GM19463 (cell line): ENCODE data around the gene AKT1.
"Not testable (repeated sequence)": the region's sequence is repeated elsewhere in the genome, so short reads cannot be mapped to it uniquely, and the experiment has no call there.

ENCODE experiments used
- ATAC-seq: cut with Tn5 transposase; IDR thresholded peaks from one replicate; pipeline ENCODE4 v1.9.1; 2021; ENCODE audit warnings: mild to moderate bottlenecking, moderate library complexity; ENCODE audit not compliant: unreplicated experiment

Gene AKT1

DNA sequence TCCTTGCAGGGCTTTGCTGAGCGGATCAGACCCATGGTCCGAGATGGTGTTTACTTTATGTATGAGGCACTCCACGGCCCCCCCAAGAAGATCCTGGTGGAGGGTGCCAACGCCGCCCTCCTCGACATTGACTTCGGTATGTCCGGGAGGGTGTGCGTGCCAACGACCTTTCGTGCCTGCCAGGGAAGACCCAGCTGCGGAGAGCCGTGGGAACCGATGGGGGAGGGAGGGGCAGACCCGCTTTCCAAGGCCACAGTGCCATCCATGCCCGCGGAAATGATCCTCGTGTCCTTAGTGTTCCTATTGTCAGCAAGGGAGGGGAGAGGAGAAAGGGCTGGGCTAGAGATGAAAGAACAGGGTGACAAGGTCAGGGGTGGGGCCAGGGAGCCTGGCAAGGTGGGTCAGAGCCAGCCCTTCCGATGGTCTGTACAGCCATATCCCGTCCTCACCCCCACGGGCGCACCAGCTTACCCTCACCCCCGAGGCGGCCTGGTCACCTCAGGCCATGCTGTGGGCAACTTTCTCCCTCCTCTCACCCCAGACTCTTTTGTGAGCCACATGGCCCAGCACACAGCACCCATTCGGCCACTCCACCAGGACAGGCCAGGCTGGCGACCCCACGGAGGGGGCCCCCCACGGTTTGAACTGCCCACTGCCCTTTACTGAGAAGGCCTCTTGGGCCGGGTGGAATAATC, 54.3 kb downstream of the AKT1 start:
- no peak for ATAC-seq

DNA sequence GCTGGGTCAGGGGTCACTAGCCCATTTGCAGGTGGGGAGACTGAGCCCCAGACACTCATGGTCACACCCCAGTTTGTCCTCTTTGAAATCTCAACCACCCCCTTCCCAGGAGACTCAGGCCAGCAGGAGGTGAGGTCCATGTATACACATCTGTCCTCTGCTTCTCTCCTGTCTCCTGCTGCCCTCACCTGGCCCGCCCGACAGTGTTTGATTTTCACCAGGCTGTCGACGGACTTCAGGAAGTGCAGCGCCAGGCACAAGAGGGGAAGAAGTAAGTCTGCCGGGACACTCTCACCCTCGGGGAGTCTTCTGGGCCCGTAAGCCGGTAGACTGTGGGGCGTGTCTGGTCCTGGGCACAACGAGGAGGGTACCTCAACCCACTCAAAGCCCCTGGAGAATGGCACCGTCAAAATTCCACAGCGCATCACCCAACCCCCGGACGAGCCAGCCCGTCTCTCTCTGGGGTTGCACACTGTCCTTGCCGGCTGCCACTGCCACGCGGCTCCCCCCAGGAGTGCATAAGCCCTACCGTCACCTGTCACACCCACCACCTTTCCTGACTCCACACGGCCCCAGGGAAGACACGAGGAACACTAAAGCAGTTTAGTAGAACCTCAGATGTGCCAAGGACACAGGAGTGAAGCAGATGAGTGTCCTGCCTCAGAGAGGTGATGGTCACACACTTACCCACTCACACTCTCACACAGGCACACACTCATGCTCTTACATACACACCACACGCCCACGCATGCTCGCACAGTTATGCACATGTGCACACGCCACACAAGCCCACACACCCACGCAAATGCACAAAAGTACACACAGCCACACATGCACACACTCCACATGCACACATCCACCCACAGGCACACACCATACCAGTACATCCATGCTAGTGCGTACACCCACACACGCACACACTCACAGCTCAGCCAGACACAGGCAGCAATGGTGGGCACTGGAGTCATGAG, 55.7 kb downstream of the AKT1 start:
- ATAC-seq: no peak

DNA sequence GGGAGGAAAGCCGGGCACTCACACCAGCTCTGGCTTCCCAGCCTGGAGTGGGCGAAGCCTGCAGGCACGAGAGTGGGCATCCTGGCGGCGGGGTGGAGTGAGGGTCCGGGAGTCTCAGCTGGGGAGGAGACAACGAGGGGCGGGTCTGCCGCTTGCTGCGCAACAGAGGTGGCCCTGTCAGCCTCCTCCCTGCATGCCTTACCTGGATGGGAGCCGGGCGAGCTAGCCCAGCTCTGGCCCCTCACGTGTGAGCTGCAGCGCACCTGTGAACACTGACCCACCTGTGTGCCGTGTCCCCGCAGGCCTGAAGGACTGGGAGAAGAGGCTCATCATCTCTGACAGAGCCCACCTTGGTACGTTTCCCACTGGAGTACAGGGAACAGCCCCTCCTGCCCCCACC, 56.5 kb downstream of the AKT1 start:
- no peak for ATAC-seq

DNA sequence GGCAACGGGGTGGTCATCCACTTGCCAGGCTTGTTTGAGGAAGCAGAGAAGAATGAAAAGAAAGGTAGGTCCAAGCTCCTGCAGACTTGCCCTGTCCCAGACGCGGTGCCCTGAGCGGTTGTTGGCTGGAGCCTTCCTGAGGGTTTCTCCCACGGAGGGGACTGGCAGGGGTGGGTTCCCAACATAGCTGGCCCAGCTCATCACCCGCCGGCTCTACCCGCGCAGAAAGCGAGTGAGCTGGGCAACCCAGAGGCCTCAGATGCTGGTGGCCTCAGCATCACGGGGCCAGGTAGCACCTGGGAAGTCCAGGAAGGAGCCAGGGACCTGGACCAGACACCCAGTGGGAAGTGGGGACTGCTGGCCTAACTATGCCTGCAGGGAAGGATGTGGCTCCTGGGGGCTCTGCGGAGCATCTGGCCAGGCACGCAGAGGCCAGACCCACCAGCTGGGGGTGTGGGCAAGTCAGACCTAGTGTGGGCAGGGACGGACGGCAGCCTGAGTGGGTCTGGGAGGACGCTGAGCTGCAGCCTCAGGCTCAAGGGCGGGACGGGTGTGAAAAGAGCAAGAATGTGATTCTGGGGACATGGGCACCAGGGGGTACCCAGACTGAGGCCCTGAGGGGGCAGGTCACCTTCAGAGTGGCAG, 57.1 kb downstream of the AKT1 start:
- ATAC-seq: no peak

DNA sequence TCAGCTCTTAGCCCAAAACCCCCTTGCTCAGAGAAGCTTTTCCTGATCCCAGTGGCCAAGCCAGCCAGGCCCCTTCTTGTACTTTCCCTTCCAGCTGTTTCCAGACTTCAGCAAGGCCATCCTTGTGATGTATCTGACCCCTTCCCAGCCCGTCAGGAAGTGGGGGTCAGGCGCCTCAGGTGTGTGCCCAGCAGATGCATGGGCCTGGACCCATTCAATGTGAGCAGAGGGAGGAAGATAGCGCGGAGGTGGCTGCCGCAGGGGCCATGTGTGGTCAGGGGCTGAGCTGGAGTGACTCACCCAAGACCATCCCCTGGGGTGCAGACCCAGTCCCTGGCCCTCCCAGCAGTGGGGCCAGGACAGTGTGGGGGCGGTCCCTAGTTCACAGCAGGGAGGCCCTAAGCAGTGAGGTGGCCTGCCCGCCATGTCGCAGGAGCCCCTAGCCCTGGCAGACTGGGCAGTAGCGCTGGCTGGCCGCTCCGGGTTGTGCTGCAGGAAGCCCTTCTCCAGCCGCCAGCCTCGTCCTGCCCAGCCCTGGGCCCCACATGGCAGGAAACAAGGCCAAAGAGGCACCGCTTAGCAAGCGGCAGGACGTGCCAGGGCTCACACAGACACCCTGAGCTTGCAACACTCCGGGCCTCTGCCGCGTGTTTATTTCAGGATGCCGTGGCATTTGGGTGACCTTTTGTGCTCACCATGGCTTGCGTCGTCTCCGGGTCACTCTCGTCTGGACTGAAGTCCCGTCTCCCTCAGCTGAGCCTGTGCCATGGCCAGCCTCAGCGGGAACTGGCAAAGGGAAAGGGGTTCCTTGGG, 59.5 kb downstream of the AKT1 start:
- ATAC-seq: no peak

DNA sequence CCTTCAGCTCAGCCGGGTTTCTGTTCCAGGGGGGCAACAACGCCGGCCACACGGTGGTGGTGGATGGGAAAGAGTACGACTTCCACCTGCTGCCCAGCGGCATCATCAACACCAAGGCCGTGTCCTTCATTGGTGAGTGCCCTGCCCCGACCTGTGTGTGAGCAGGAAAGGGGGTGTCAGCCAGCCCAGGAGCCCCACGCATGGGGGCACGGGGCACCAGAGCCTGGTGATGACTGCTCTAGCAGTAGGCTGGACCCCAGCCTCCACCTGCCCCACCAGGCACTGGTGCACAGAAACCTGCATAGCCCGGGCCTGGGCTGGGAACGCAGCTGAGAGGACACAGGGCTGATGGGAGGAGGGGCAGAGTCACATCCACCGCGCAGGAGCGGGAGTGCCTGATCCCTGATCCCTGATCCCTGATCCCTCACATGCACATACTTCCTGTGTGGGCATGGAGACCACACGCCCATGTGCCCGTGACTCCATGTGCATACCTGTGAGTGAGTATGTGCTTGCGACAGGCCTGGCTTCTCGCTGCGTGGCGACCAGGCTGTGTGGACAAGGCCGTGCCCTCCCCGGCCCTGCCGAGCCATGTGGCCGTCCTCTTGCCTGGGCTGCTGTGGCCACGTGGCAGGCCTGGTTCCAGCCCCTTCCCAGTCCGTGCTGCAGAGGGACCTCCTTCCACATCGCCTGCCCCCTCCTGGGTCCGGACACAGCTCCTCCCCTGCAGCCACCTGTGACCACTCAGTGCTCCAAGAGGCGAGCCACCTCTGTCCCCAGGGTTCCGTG, 60.4 kb downstream of the AKT1 start:
- ATAC-seq: no peak

DNA sequence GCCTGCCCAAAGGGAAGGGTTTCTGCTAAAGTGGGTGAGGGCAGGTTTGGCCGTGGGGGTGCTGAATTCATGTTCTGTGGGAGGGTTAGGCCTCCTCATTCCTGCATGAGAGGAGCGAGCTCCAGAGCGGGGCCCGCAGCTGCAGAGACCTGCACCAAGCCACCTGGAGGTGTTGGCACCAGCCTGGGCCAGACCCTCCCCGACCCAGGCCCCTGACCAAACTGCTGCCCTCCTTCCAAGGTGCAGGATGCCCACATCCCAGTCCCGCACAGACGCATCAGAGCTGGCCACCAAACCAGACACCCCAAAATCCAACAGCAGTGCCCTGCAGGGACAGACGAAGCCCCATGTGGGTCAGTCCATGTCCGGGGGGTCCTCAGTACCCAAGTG, 61.0 kb downstream of the AKT1 start:
- ATAC-seq: no peak

DNA sequence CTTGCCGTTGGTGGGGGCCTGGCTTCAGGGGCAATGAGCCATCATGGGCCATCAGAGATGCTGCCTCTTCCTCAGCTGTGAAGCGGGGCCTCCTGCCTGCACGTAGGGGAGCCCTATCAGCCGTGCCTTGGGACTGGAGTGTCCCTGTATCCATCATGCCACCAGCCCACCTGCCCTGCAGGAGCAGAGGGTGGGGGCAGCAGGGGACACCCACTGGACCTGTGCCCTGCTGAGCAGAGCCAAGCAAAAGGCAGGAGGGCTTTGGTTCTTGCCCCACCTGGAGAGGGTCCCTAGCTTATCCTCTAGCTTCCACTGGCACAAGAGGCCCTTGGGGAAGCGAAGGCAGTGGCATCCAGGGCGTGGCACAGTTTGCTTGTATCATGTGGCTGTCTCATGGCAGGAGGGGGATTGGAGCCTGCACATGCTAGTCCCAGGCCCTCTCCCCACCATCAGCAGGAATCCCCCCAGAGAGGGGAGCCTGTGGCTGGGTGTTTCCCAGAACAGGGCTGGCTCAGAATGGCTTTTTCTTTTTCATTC, 61.4 kb downstream of the AKT1 start:
- no peak for ATAC-seq

DNA sequence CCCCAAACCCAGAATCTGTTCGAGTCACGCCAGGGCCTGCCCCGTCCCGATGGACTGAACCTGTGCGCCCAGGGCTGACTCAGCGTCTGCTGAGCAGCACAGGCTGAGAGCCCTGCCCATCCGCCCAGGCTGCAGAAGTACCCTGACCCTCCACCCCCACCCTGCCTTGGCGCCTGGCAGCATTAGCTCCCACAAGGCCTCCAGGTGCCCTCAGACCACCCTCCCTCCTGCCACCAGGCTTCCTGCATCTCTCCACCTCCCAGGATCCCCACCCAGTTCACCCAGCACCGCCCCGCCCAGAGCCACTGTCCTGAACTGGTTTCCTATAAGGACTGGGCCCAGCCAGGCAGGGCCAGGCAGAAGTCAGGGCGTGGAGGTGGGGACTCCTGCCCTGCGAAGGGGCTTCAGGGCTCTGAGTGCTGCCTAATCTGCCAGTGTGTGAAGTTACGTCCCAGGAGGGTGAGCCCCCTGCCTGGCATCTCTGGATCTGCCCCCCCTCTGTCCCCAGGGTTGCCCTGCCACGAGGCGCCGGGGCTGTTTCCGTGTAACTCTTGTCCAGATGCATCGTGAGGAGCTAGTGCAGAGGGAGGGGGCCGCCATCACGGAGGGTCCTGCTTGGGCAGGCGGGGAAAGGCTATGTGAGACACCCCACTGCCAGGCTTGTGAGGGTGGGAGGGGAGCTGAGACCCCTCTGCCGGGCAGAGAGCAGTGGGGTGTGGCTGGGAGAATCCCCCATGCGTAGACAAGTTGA, 62.4 kb downstream of the AKT1 start:
- ATAC-seq: no peak

DNA sequence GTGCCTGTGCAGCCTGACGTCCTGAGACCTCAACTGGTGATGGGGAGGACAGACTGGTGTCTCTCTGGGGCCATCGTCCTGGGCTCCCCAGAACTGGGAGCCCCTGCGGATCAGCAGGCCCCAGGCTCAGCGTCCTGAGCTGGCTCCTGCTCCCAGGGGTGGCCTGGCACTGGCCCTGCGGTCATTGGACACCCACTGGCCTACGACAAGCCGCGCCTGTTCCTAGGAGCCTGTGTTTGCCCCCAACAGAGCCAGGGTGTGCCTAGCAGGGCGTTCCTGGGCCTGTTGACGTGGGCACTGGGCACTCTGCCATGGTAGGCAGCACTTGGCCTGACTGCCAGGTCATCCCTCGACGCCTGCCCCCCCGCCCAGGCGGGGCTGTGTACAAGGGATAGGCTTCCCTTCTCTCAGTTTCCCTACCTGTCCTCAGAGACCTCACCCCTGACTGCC, 63.2 kb downstream of the AKT1 start:
- ATAC-seq: no peak

DNA sequence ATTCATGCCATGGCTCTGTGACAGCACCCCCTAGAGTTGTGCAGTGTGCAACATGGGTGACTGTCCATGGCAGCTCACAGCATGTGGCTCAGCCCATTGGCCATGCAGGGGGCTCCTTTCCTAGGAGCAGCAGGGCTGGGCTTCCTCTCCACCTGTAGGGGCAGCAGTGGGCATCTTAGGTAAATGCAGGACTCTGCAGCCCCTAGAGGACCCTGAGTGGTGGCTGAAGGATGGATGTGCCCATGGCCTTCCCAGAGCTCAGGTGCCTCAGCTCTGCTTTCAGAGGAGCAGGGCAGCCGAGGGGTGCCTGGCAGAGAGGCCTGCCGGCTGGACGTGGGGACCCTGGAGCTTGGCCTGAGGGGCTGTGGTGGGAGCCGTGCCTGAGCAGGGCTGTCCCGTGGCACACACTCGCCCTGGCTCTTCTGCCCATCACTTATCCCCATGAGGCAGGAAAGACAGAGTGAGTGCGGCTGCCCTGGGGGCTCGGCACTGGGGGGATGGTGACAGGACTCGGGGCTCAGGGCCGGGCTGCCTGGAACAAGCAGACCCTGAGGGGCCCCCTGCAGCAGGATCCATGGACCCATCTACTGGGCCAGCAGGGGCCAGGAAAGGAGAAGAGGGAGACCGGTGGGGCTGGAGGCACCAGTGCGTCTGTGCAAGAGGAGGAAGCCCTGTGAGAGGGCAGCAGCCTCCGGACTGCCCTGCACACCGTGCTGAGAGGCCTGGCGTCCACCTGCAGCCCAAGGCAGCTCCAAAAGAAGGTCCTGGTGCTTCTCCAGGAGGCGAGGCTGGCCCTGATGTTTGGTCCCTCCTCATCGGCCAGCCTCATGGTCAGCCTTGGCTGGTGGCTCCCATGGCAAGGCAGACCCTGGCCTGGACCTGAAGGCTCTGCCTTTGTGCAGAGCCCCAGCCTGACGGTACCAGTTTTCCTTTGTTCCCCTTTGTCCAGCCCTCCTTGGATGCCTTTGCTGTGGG, 63.9 kb downstream of the AKT1 start:
- ATAC-seq: no peak

DNA sequence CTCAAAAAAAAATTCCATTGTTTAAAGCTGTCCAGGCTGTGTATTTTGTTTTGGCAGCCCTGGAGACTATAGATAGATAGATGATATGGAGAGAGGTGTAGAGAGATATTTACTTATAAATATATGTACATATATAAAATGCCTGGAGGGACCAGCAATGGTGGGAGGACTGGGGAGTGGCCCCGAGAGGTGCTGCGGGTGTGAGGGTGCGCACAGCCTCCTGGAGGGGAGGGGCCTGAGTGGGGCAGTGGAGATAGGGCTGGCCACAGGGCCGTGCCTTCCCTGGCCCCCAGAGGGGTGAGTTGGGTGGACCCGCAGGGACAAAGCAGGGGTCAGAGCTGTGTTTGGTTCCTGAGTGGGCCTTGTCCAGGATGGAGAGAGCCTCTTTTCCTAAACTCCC, 65.1 kb downstream of the AKT1 start:
- no peak for ATAC-seq

DNA sequence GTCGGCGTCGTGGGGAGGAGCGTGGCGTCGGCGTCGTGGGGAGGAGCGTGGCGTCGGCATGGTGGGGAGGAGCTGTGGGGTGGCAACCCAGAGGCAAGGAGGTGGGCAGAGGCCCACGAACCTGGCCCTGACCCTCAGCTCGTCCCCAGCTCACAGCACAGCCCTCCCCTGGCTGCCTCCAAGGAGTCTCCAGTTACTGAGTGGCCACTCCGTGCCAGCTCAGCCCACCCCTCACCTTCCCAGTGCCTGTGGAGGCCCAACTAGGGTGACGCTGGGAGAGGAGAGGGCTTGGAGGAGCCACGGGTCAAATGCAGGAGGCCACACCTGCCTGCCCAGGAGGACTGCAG, 65.7 kb downstream of the AKT1 start:
- no peak for ATAC-seq

DNA sequence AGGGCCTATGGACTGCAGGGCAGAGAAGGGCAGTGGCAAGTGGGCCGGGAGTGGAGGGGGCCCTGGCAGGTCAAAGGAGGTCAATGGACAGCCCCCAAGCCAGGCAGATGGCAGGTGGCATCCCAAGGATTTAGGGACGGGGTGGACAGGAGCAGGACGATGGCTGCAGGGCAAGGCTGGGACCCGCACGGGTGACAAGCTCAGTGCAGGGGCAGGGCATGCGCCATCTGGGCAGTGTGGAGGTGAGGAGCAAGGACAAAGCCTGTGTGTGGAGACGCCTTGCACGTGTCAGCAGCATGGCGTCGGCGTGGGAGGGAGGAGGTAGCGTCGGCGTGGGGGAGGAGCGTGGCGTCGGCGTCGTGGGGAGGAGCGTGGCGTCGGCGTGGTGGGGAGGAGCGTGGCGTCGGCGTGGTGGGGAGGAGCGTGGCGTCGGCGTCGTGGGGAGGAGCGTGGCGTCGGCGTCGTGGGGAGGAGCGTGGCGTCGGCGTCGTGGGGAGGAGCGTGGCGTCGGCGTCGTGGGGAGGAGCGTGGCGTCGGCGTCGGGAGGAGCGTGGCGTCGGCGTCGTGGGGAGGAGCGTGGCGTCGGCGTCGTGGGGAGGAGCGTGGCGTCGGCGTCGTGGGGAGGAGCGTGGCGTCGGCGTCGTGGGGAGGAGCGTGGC, 66.2 kb downstream of the AKT1 start:
- not testable (repeated sequence) for ATAC-seq

DNA sequence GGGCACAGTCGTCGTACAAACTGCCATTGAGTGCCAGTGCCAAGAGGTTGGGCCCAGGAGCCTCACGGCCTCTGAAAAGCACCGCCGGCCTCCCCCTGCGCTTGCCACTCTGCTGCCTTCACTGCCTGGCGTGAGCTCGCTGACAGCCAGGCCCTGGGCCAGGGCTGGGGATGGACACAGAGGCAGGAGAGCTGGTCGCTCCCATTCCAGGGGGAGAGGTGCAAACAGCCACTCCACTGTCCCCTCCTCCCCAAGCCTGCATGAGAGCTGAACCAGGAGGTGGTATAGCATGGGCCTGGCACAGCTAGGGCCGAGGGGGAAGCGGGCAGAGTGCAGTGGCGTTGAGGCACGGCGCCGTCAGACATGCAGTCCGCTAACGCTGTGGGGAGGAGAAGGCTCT, 66.9 kb downstream of the AKT1 start:
- no peak for ATAC-seq

DNA sequence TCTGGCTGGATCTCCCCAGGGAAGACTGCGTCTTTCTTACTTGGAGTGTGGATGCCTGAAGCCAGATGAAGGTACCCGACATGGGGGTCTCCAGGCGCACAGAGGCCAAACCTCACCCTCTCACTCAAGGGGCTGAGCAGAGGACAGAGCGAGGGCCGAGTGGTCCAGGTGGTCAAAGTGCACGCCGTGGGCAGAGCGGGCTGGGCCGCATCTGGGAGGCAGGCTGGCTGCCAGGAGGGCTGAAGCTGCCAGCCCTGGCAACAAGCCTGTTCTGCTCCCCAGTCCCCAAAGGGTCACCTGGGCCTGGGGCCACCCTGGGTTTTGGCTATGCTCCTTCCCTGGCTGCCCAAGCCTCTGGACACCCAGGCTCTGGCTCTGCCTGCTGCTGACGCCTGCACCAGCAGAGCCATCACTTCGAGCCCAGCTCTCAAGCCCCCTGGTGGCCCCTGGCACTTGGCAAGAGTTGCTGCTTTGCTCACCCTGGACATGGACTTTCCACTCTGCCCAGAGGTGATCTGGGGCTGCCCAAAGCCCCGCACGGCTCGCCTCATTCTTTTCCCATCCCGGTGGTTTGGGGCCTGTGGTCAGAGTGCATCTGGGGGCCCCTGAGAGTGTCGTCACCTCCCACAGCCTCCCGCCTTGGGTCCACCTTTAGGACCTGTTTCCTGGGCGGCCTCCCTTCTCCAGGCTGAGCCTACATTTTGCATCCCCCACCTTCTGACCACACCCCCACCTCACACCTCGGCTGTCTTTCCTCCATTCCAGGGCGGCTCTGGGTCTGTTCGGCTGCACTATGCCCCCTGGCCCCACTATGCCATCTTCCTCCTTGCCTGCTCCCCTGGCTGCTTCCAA, 68.7 kb downstream of the AKT1 start:
- no peak for ATAC-seq
